ENCODE data around the gene SKAP1.

DNA sequence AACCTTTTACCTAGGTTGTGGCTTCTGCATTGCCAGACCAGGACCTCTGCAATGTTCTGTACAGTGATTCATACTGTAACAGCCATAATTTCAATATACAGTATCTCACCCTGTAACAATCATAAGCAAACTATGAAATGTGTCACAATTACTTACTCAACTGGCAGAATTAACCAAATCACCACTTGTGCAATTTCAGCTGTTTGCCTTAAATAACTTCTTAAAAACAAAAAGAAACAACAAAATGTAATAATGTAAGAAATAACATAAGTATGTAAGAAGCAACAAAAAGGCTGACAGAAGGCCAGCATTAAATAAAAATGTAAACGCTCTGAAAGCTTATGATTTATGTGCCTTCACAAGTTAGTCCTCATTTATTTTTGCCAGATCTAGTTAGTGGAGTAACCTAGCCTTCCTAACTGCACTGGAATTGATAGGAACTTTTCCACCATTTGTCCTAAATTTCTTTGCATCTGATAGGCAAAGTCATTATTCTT, 96.9 kb downstream of the SKAP1 start:
- no peak for TF ChIP-seq CREB5 (CRISPR knock-in tag; IDR thresholded peaks at IDR 0.05; ENCODE audit: low read depth)
- TF ChIP-seq, protein P1, sequence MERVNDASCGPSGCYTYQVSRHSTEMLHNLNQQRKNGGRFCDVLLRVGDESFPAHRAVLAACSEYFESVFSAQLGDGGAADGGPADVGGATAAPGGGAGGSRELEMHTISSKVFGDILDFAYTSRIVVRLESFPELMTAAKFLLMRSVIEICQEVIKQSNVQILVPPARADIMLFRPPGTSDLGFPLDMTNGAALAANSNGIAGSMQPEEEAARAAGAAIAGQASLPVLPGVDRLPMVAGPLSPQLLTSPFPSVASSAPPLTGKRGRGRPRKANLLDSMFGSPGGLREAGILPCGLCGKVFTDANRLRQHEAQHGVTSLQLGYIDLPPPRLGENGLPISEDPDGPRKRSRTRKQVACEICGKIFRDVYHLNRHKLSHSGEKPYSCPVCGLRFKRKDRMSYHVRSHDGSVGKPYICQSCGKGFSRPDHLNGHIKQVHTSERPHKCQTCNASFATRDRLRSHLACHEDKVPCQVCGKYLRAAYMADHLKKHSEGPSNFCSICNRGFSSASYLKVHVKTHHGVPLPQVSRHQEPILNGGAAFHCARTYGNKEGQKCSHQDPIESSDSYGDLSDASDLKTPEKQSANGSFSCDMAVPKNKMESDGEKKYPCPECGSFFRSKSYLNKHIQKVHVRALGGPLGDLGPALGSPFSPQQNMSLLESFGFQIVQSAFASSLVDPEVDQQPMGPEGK (CRISPR knock-in tag; IDR thresholded peaks at IDR 0.05; ENCODE audit: borderline replicate concordance) = no peak
- no peak for TF ChIP-seq GLIS3 (CRISPR knock-in tag; IDR thresholded peaks at IDR 0.05)
- TF ChIP-seq ZNF70 (CRISPR knock-in tag; IDR thresholded peaks at IDR 0.05) = no peak
- TF ChIP-seq ZFP3 (CRISPR knock-in tag; IDR thresholded peaks at IDR 0.05) = no peak
- TF ChIP-seq TCF4 (CRISPR knock-in tag; IDR thresholded peaks at IDR 0.05; ENCODE audit: borderline replicate concordance) = no peak
- TF ChIP-seq ISL1 (CRISPR knock-in tag; IDR thresholded peaks at IDR 0.05) = no peak
- no peak for TF ChIP-seq RARB (CRISPR knock-in tag; IDR thresholded peaks at IDR 0.05)
- TF ChIP-seq, protein P2, sequence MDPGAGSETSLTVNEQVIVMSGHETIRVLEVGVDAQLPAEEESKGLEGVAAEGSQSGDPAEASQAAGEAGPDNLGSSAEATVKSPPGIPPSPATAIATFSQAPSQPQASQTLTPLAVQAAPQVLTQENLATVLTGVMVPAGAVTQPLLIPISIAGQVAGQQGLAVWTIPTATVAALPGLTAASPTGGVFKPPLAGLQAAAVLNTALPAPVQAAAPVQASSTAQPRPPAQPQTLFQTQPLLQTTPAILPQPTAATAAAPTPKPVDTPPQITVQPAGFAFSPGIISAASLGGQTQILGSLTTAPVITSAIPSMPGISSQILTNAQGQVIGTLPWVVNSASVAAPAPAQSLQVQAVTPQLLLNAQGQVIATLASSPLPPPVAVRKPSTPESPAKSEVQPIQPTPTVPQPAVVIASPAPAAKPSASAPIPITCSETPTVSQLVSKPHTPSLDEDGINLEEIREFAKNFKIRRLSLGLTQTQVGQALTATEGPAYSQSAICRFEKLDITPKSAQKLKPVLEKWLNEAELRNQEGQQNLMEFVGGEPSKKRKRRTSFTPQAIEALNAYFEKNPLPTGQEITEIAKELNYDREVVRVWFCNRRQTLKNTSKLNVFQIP (CRISPR knock-in tag; IDR thresholded peaks at IDR 0.05; ENCODE audit: borderline replicate concordance, low read depth) = no peak
- TF ChIP-seq PPARA (CRISPR knock-in tag; IDR thresholded peaks at IDR 0.05; ENCODE audit: borderline replicate concordance) = no peak
- TF ChIP-seq ZNF8 (CRISPR knock-in tag; IDR thresholded peaks at IDR 0.05) = no peak

Measured in SK-N-SH treated with all-trans-retinoic acid at 6 μM for 48 hours (cell line).